Ishikawa (cell line): ENCODE data around the gene KYAT1.

Experiments used
- RAD21 ChIP-seq: IDR thresholded peaks from 2 replicates; pipeline ENCODE4 v1.6.1; 2012; ENCODE audit warnings: low read depth
- YY1 ChIP-seq: IDR thresholded peaks from 2 replicates; pipeline ENCODE4 v1.6.1; 2012; ENCODE audit warnings: low read depth
- TF ChIP-seq, protein P1 (sequence below): IDR thresholded peaks from 2 replicates; pipeline ENCODE4 v1.6.1; 2012; ENCODE audit warnings: low read depth, mild to moderate bottlenecking
- TF ChIP-seq, protein P2 (sequence below): IDR thresholded peaks from 2 replicates; pipeline ENCODE4 v1.6.1; 2012

DNA sequence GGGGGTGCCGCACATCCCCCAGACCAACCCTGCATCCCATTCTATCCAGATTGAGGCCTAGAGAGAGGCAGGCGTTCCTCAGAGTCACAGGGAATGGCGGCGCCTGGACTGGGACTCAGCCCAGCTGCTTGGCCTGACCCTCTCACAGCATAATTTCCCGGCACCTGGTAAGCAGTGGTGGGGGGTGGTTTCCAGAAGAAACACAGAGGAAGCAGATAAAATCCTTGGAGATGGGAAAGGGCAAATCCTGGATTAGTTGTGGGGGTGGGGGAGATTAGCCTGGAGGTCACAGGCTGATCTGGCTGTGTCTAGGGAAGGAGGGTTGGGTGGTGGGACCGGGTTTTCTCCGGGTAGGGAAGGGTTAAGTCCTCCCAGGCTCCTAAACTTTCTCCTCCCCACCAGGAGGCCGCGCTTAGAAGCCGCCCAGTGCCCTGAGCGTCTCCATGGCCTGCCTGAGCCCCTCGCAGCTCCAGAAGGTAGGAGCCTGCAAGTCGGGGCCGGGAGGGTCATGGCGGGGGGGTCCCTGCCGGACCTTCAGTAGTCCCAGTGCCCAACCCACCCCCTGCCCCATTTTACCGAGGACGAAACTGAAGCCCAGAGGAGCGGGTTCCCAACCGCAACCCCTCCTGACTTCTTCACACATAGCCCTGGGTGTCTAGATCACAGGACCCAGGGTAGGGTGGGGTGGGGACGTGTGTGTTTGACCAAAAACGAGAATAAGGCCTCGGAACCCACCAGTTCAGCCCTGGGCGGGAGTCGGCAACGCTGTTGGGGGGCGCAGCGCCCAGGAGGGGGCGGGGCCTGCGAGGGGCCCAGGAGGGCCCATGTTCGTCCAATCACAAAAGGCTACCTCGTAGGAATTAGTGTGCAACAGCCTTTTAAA, 40.4 kb upstream of the KYAT1 start:
- no peak for TF ChIP-seq RAD21
- TF ChIP-seq, protein P1, sequence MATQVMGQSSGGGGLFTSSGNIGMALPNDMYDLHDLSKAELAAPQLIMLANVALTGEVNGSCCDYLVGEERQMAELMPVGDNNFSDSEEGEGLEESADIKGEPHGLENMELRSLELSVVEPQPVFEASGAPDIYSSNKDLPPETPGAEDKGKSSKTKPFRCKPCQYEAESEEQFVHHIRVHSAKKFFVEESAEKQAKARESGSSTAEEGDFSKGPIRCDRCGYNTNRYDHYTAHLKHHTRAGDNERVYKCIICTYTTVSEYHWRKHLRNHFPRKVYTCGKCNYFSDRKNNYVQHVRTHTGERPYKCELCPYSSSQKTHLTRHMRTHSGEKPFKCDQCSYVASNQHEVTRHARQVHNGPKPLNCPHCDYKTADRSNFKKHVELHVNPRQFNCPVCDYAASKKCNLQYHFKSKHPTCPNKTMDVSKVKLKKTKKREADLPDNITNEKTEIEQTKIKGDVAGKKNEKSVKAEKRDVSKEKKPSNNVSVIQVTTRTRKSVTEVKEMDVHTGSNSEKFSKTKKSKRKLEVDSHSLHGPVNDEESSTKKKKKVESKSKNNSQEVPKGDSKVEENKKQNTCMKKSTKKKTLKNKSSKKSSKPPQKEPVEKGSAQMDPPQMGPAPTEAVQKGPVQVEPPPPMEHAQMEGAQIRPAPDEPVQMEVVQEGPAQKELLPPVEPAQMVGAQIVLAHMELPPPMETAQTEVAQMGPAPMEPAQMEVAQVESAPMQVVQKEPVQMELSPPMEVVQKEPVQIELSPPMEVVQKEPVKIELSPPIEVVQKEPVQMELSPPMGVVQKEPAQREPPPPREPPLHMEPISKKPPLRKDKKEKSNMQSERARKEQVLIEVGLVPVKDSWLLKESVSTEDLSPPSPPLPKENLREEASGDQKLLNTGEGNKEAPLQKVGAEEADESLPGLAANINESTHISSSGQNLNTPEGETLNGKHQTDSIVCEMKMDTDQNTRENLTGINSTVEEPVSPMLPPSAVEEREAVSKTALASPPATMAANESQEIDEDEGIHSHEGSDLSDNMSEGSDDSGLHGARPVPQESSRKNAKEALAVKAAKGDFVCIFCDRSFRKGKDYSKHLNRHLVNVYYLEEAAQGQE = no peak
- TF ChIP-seq YY1 = no peak
- TF ChIP-seq, protein P2, sequence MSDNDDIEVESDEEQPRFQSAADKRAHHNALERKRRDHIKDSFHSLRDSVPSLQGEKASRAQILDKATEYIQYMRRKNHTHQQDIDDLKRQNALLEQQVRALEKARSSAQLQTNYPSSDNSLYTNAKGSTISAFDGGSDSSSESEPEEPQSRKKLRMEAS = no peak
